ENCODE results near the gene STXBP3. TPM values are rescaled to one million over a fixed set of nuclear protein-coding genes. Genes with fewer than 3 reads are reported as not detected.

STXBP3 gene
- polyA plus RNA-seq, 1 donor from 2014 or later: 29.6 TPM

- Histone ChIP-seq H3K36me3 (ENCODE audit: insufficient read depth, low read length) (peaks cover 5% of the 10 kb centered on the region), H3F3A (ENCODE audit: insufficient read depth, low read length, poor library complexity, severe bottlenecking) (no peaks in the 10 kb centered on the region), H3K4me3 (ENCODE audit: low read length) (no peak overlapping the region), H4K20me1 (ENCODE audit: insufficient read depth) (no peaks in the 10 kb centered on the region), H3K27ac (ENCODE audit: low read length) (no peak overlapping the region), H3K9ac (ENCODE audit: low read length) (no peak overlapping the region), H2AFZ (ENCODE audit: low read depth, low read length) (no peak overlapping the region), H3K9me3 (ENCODE audit: low read length) (no peaks in the 10 kb centered on the region), H3K79me2 (replicated peaks; ENCODE audit: insufficient read depth, low read length) (no peaks in the 10 kb centered on the region), H3K27me3 (ENCODE audit: insufficient read depth, low read depth, low read length) (no peaks in the 10 kb centered on the region), H3K4me2 (ENCODE audit: low read length) (no peak overlapping the region), H3K9me2 (ENCODE audit: insufficient read depth, low read length) (no peaks in the 10 kb centered on the region)
- TF ChIP-seq SMC3 (conservative IDR thresholded peaks at IDR 0.05; ENCODE audit: poor library complexity): no peak
- TF ChIP-seq MXI1 (conservative IDR thresholded peaks at IDR 0.05; ENCODE audit: poor library complexity, severe bottlenecking): no peak
- TF ChIP-seq CTCF (IDR thresholded peaks at IDR 0.05; ENCODE audit: poor library complexity, severe bottlenecking): no peak
- no peak for TF ChIP-seq EZH2 (IDR thresholded peaks at IDR 0.05; ENCODE audit: borderline replicate concordance, insufficient read depth, low read length, poor library complexity, severe bottlenecking)
- no peak for TF ChIP-seq TAF1 (IDR thresholded peaks at IDR 0.05; ENCODE audit: low read depth)
- TF ChIP-seq REST (IDR thresholded peaks at IDR 0.05; ENCODE audit: borderline replicate concordance): no peak
- TF ChIP-seq EP300 (conservative IDR thresholded peaks at IDR 0.05; ENCODE audit: poor library complexity, severe bottlenecking): no peak
- no peak for TF ChIP-seq RAD21 (conservative IDR thresholded peaks at IDR 0.05)
- no peak for TF ChIP-seq POLR2AphosphoS5 (IDR thresholded peaks at IDR 0.05)
Observed at GRCh38 chr1:108767708-108768107, 21.2 kb downstream of the STXBP3 start.

- Histone ChIP-seq H4K20me1 (ENCODE audit: insufficient read depth) (no peaks in the 10 kb centered on the region), H3F3A (ENCODE audit: insufficient read depth, low read length, poor library complexity, severe bottlenecking) (no peaks in the 10 kb centered on the region), H3K79me2 (replicated peaks; ENCODE audit: insufficient read depth, low read length) (no peaks in the 10 kb centered on the region), H3K36me3 (ENCODE audit: insufficient read depth, low read length) (no peaks in the 10 kb centered on the region), H3K9me3 (ENCODE audit: low read length) (no peaks in the 10 kb centered on the region), H3K9me2 (ENCODE audit: insufficient read depth, low read length) (no peaks in the 10 kb centered on the region), H3K4me2 (ENCODE audit: low read length) (no peak overlapping the region), H3K9ac (ENCODE audit: low read length) (no peak overlapping the region), H3K4me3 (ENCODE audit: low read length) (no peak overlapping the region), H2AFZ (ENCODE audit: low read depth, low read length) (no peak overlapping the region), H3K27ac (ENCODE audit: low read length) (no peak overlapping the region), H3K27me3 (ENCODE audit: insufficient read depth, low read depth, low read length) (no peaks in the 10 kb centered on the region)
- TF ChIP-seq SMC3 (conservative IDR thresholded peaks at IDR 0.05; ENCODE audit: poor library complexity) (no peak), EP300 (conservative IDR thresholded peaks at IDR 0.05; ENCODE audit: poor library complexity, severe bottlenecking) (no peak), CTCF (IDR thresholded peaks at IDR 0.05; ENCODE audit: poor library complexity, severe bottlenecking) (no peak), TAF1 (IDR thresholded peaks at IDR 0.05; ENCODE audit: low read depth) (no peak), EZH2 (IDR thresholded peaks at IDR 0.05; ENCODE audit: borderline replicate concordance, insufficient read depth, low read length, poor library complexity, severe bottlenecking) (no peak), POLR2AphosphoS5 (IDR thresholded peaks at IDR 0.05) (no peak), MXI1 (conservative IDR thresholded peaks at IDR 0.05; ENCODE audit: poor library complexity, severe bottlenecking) (no peak)
Observed at GRCh38 chr1:108777839-108778238, 31.4 kb downstream of the STXBP3 start.

Data from neural cell (in vitro differentiated cells).